HCT116 (cell line): ENCODE data around the gene SDK1. TPM values are rescaled to one million over a fixed set of nuclear protein-coding genes. Genes with fewer than 3 reads are reported as not detected.

Source experiments
- ATAC-seq: fragments of 200-7000 bp; cut with Tn5 transposase; 2 replicates; pipeline ENCODE4 v1.9.1; 2020; ENCODE audit warnings: mild to moderate bottlenecking, moderate library complexity
- BruUV-seq: library from RNA; stranded (reverse); fragments of 400-500 nt; replicated peaks from 2 replicates; lab custom pipeline; 2021; lab: Mats Ljungman, UMichigan
- CTCF ChIA-PET: fragments of 300-600 bp; sonication (Branson Sonifier 250); formaldehyde crosslinking; loops from one replicate; lab custom pipeline; 2021; ENCODE audit warnings: antibody characterized with exemption; lab: Charles Lee
- POLR2A ChIA-PET: fragments of 300-600, 350-600 bp; sonication (Branson Sonifier 250); formaldehyde crosslinking; loops from one replicate; lab custom pipeline; 2021; ENCODE audit warnings: antibody characterized with exemption; lab: Charles Lee
- RAD21 ChIA-PET, 2 experiments: fragments of 300-600 bp; sonication (Branson Sonifier 250); formaldehyde crosslinking; loops; one replicate each; lab custom pipeline; 2023; ENCODE audit warnings: low total read pairs in 2 of 2; ENCODE audit not compliant: uncharacterized antibody in 2 of 2, unreplicated experiment in 2 of 2, low non-redundant PET in 1 of 2; lab: Charles Lee
- DNase-seq: peaks from one replicate; pipeline ENCODE4 v3.0.0-alpha.2; 2010; ENCODE audit warnings: low read depth, low spot score
- H2AFZ ChIP-seq: fragments of 200-600 bp; shearing (Covaris generic), sonication (generic); 2 replicates; pipeline ENCODE4 v1.6.1; 2017; ENCODE audit warnings: low read depth, mixed run types, mixed read lengths, antibody characterized with exemption, low read length; ENCODE audit not compliant: poor library complexity, severe bottlenecking
- H3K27ac ChIP-seq: 2 replicates; pipeline ENCODE4 v1.5.1; 2012; ENCODE audit warnings: low read depth, low read length
- H3K27me3 ChIP-seq: fragments of 200-600 bp; sonication (generic); 2 replicates; pipeline ENCODE4 v1.6.1; 2016; ENCODE audit warnings: mixed run types, low read length, mixed read lengths; ENCODE audit not compliant: insufficient read depth
- H3K36me3 ChIP-seq, 2 experiments: fragments of 200-500 bp in 1 of 2; fragments of 200-600 bp in 1 of 2; sonication (Bioruptor generic) in 1 of 2; sonication (generic) in 1 of 2; 2 replicates each; pipeline versions ENCODE4 v1.5.1 to v1.6.1; 2014 to 2016; ENCODE audit warnings: low read length in 2 of 2, inconsistent platforms in 1 of 2, mixed read lengths in 1 of 2, mixed run types in 1 of 2; ENCODE audit not compliant: insufficient read depth in 2 of 2, control insufficient read depth in 1 of 2
- H3K4me1 ChIP-seq, 2 experiments: fragments of 200-600 bp in 1 of 2; sonication (generic) in 1 of 2; 2 replicates each; pipeline versions ENCODE4 v1.5.1 to v1.6.1; 2012 to 2017; ENCODE audit warnings: low read length in 2 of 2, inconsistent platforms in 1 of 2, mild to moderate bottlenecking in 1 of 2, mixed read lengths in 1 of 2, mixed run types in 1 of 2, moderate library complexity in 1 of 2; ENCODE audit not compliant: insufficient read depth in 2 of 2, control insufficient read depth in 1 of 2
- H3K4me2 ChIP-seq: fragments of 200-600 bp; sonication (generic); 2 replicates; pipeline ENCODE4 v1.6.1; 2017; ENCODE audit warnings: mixed run types, low read length, mixed read lengths
- H3K4me3 ChIP-seq, 2 experiments: fragments of 200-600 bp in 1 of 2; sonication (generic) in 1 of 2; replicated peaks in 1 of 2; 2 replicates each; pipeline ENCODE4 v1.5.1; 2011 to 2016; ENCODE audit warnings: low read length in 2 of 2, control low read depth in 1 of 2, low read depth in 1 of 2, mild to moderate bottlenecking in 1 of 2, mixed read lengths in 1 of 2, mixed run types in 1 of 2
- H3K79me2 ChIP-seq: fragments of 200-600 bp; sonication (generic); 2 replicates; pipeline ENCODE4 v1.6.1; 2017; ENCODE audit warnings: mild to moderate bottlenecking, mixed run types, low read length, moderate library complexity, mixed read lengths; ENCODE audit not compliant: insufficient read depth
- H3K9ac ChIP-seq: fragments of 200-600 bp; sonication (generic); 2 replicates; pipeline ENCODE4 v1.6.1; 2016; ENCODE audit warnings: low read length, mixed read lengths
- H3K9me2 ChIP-seq: fragments of 200-600 bp; sonication (generic), shearing (Covaris generic); 2 replicates; pipeline ENCODE4 v1.6.1; 2017; ENCODE audit warnings: mixed run types, mild to moderate bottlenecking, moderate library complexity; ENCODE audit not compliant: insufficient read depth
- H3K9me3 ChIP-seq, 2 experiments: fragments of 200-500 bp in 1 of 2; fragments of 200-600 bp in 1 of 2; sonication (Bioruptor generic) in 1 of 2; sonication (generic) in 1 of 2; 2 replicates each; pipeline ENCODE4 v1.6.1; 2014 to 2017; ENCODE audit warnings: low read length in 2 of 2, mixed read lengths in 2 of 2, inconsistent platforms in 1 of 2, low read depth in 1 of 2, mild to moderate bottlenecking in 1 of 2, mixed run types in 1 of 2, moderate library complexity in 1 of 2; ENCODE audit not compliant: control insufficient read depth in 1 of 2, insufficient read depth in 1 of 2
- H4K20me1 ChIP-seq: fragments of 200-600 bp; sonication (generic), shearing (Covaris generic); 2 replicates; pipeline ENCODE4 v1.6.1; 2017; ENCODE audit warnings: mixed run types, mild to moderate bottlenecking, moderate library complexity; ENCODE audit not compliant: insufficient read depth
- CBX3 ChIP-seq: IDR thresholded peaks from 2 replicates; pipeline ENCODE4 v1.6.1; 2012; ENCODE audit warnings: low read depth
- CEBPB ChIP-seq: IDR thresholded peaks from 2 replicates; pipeline ENCODE4 v1.6.1; 2012; ENCODE audit warnings: low read depth
- EGR1 ChIP-seq: IDR thresholded peaks from 2 replicates; pipeline ENCODE4 v1.6.1; 2012; ENCODE audit warnings: low read depth
- POLR2AphosphoS5 ChIP-seq: IDR thresholded peaks from 2 replicates; pipeline ENCODE4 v1.6.1; 2011; ENCODE audit warnings: mild to moderate bottlenecking, low read depth, low read length, moderate library complexity
- RAD21 ChIP-seq: IDR thresholded peaks from 2 replicates; pipeline ENCODE4 v1.6.1; 2012; ENCODE audit warnings: low read depth, mild to moderate bottlenecking
- SIN3A ChIP-seq: IDR thresholded peaks from 2 replicates; pipeline ENCODE4 v1.6.1; 2012; ENCODE audit warnings: low read depth
- SP1 ChIP-seq: IDR thresholded peaks from 2 replicates; pipeline ENCODE4 v1.6.1; 2012; ENCODE audit warnings: low read depth
- SRF ChIP-seq: IDR thresholded peaks from 2 replicates; pipeline ENCODE4 v1.6.1; 2012; ENCODE audit warnings: low read depth
- TCF7L2 ChIP-seq: IDR thresholded peaks from 2 replicates; pipeline ENCODE4 v1.7.0; 2011; ENCODE audit warnings: borderline replicate concordance, inconsistent platforms; ENCODE audit not compliant: insufficient read depth, insufficient read length; ENCODE audit errors: extremely low read depth
- YY1 ChIP-seq: IDR thresholded peaks from 2 replicates; pipeline ENCODE4 v1.6.1; 2011; ENCODE audit warnings: low read length, low read depth, moderate library complexity, mild to moderate bottlenecking; ENCODE audit not compliant: insufficient replicate concordance; ENCODE audit errors: extremely low read depth
- ZFX ChIP-seq: fragments of 450-650 bp; IDR thresholded peaks from 2 replicates; pipeline ENCODE4 v1.6.1; 2017
- intact Hi-C: fragments of 100-400 bp; cut with micrococcal nuclease; formaldehyde crosslinking; loops from 2 replicates; pipeline ENCODE4 v1.10.0; 2022
- total RNA-seq: library from RNA; stranded (reverse); gene quantifications from one replicate; pipeline ENCODE4 v1.2.1, GENCODE V29; 2021; ENCODE audit not compliant: unreplicated experiment
- TF ChIP-seq, protein P1 (sequence below): IDR thresholded peaks from 2 replicates; pipeline ENCODE4 v1.6.1; 2012; ENCODE audit warnings: low read depth
- TF ChIP-seq, protein P2 (sequence below), 3 experiments: fragments of 200-600 bp in 1 of 3; sonication (generic) in 1 of 3; IDR thresholded peaks in 2 of 3; conservative IDR thresholded peaks in 1 of 3; 2 replicates each; pipeline ENCODE4 v1.5.1; 2012 to 2017; ENCODE audit warnings: low read depth in 2 of 3, low read length in 2 of 3, antibody characterized with exemption in 1 of 3, borderline replicate concordance in 1 of 3, control low read depth in 1 of 3, mild to moderate bottlenecking in 1 of 3, mixed read lengths in 1 of 3, mixed run types in 1 of 3, moderate library complexity in 1 of 3; ENCODE audit not compliant: insufficient read depth in 1 of 3
- TF ChIP-seq, protein P3 (sequence below): IDR thresholded peaks from 2 replicates; pipeline ENCODE4 v1.6.1; 2012

Gene SDK1
- total RNA-seq, 1 experiment from 2014 or later = 0.05 TPM

DNA sequence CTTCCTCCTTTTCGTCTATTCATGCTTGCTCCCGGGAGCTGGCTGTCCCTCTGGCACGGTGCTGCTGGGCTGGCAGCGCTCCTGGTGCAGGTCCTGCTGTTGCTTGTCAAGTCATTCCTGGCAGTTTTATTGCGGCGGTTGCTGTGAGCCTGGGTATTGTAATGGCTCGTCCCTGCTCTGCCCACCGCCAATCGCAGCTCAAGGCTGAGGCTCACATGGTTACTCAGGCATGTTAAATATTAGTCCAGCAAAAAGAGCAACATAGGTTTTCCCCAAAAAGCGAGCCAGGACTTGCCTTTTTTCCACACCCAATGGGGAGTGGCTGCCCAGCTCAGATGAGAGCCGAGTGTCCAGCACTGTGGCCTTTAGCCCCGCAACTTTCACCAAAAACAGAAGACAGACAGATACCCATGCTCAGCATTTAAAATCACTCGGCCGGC, 888.1 kb downstream of the SDK1 start:
- Histone ChIP-seq H3K36me3 (no peaks in the 10 kb centered on the region), H3K9me3 (no peaks in the 10 kb centered on the region), H3K9me2 (no peaks in the 10 kb centered on the region), H3K4me1 (no peaks in the 10 kb centered on the region), H3K79me2 (no peaks in the 10 kb centered on the region), H3K4me2 (no peak overlapping the region), H2AFZ (no peak overlapping the region), H3K4me3 (no peak overlapping the region), H3K27ac (no peak overlapping the region), H3K9ac (no peak overlapping the region), H3K27me3 (no peaks in the 10 kb centered on the region), H4K20me1 (no peaks in the 10 kb centered on the region)
- BruUV-seq = no TSS peak
- DNase-seq (no peak), ATAC-seq (no peak)
- ChIA-PET POLR2A (no interaction called here), RAD21 (no interaction called here), CTCF (no interaction called here)
- intact Hi-C loops = no loop called here
- TF ChIP-seq YY1 (no peak), SRF (no peak), CEBPB (no peak)

- no peaks in the 10 kb centered on the region for H3K79me2 ChIP-seq
- no peak overlapping the region for H3K4me2 ChIP-seq
- no peak for ATAC-seq
- H2AFZ ChIP-seq = no peak overlapping the region
- no TSS peak for BruUV-seq
- intact Hi-C loops = no loop called here
- no peak overlapping the region for H3K27ac ChIP-seq
- no peaks in the 10 kb centered on the region for H4K20me1 ChIP-seq
- no peaks in the 10 kb centered on the region for H3K27me3 ChIP-seq
- H3K4me3 ChIP-seq = no peak overlapping the region
- TF ChIP-seq EGR1 (no peak), SP1 (no peak), CBX3 (no peak), POLR2AphosphoS5 (no peak), RAD21 (no peak), ZFX (no peak), SIN3A (no peak), TCF7L2 (no peak)
- TF ChIP-seq, protein P1, sequence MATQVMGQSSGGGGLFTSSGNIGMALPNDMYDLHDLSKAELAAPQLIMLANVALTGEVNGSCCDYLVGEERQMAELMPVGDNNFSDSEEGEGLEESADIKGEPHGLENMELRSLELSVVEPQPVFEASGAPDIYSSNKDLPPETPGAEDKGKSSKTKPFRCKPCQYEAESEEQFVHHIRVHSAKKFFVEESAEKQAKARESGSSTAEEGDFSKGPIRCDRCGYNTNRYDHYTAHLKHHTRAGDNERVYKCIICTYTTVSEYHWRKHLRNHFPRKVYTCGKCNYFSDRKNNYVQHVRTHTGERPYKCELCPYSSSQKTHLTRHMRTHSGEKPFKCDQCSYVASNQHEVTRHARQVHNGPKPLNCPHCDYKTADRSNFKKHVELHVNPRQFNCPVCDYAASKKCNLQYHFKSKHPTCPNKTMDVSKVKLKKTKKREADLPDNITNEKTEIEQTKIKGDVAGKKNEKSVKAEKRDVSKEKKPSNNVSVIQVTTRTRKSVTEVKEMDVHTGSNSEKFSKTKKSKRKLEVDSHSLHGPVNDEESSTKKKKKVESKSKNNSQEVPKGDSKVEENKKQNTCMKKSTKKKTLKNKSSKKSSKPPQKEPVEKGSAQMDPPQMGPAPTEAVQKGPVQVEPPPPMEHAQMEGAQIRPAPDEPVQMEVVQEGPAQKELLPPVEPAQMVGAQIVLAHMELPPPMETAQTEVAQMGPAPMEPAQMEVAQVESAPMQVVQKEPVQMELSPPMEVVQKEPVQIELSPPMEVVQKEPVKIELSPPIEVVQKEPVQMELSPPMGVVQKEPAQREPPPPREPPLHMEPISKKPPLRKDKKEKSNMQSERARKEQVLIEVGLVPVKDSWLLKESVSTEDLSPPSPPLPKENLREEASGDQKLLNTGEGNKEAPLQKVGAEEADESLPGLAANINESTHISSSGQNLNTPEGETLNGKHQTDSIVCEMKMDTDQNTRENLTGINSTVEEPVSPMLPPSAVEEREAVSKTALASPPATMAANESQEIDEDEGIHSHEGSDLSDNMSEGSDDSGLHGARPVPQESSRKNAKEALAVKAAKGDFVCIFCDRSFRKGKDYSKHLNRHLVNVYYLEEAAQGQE = no peak
- TF ChIP-seq, protein P2, sequence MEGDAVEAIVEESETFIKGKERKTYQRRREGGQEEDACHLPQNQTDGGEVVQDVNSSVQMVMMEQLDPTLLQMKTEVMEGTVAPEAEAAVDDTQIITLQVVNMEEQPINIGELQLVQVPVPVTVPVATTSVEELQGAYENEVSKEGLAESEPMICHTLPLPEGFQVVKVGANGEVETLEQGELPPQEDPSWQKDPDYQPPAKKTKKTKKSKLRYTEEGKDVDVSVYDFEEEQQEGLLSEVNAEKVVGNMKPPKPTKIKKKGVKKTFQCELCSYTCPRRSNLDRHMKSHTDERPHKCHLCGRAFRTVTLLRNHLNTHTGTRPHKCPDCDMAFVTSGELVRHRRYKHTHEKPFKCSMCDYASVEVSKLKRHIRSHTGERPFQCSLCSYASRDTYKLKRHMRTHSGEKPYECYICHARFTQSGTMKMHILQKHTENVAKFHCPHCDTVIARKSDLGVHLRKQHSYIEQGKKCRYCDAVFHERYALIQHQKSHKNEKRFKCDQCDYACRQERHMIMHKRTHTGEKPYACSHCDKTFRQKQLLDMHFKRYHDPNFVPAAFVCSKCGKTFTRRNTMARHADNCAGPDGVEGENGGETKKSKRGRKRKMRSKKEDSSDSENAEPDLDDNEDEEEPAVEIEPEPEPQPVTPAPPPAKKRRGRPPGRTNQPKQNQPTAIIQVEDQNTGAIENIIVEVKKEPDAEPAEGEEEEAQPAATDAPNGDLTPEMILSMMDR (IDR thresholded peaks at IDR 0.05 in 2 of 3, conservative IDR thresholded peaks at IDR 0.05 in 1 of 3; ENCODE audit: borderline replicate concordance in 1 of 3, insufficient read depth in 1 of 3, low read depth in 2 of 3, low read length in 2 of 3) = no peak
- TF ChIP-seq, protein P3, sequence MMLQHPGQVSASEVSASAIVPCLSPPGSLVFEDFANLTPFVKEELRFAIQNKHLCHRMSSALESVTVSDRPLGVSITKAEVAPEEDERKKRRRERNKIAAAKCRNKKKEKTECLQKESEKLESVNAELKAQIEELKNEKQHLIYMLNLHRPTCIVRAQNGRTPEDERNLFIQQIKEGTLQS = no peak
- ChIA-PET RAD21 (no interaction called here), POLR2A (no interaction called here), CTCF (no interaction called here)
- H3K4me1 ChIP-seq = no peaks in the 10 kb centered on the region
- H3K9me3 ChIP-seq = no peaks in the 10 kb centered on the region
- no peaks in the 10 kb centered on the region for H3K9me2 ChIP-seq
- no peak overlapping the region for H3K9ac ChIP-seq
- H3K36me3 ChIP-seq = no peaks in the 10 kb centered on the region
- DNase-seq = no peak
Observed at GRCh38 chr7:4190010-4190981, 889.2 kb downstream of the SDK1 start.
